Effector memory CD8-positive, alpha-beta T cell (primary cell): ENCODE results near the gene RPN2.

Source experiments
- ATAC-seq: fragments of 150-1000 bp; cut with Tn5 transposase; replicated peaks from 2 replicates; pipeline ENCODE4 v1.10.0; 2021; ENCODE audit warnings: mild to moderate bottlenecking, moderate library complexity
- DNase-seq, 3 experiments: peaks; one replicate each; pipeline ENCODE4 v3.0.0; 2021
- H3K27ac Mint-ChIP-seq, 2 donors: one replicate each; pipeline ENCODE4 v1.8.0; 2022; ENCODE audit warnings: mild to moderate bottlenecking in 2 of 2, mixed read lengths in 2 of 2, moderate library complexity in 2 of 2
- H3K27me3 Mint-ChIP-seq, 2 donors: one replicate each; pipeline ENCODE4 v1.8.0; 2022; ENCODE audit warnings: mixed read lengths in 2 of 2
- H3K36me3 Mint-ChIP-seq: one replicate; pipeline ENCODE4 v1.8.0; 2022; ENCODE audit warnings: mild to moderate bottlenecking, moderate library complexity, mixed read lengths; ENCODE audit not compliant: insufficient read depth
- H3K4me1 Mint-ChIP-seq, 2 donors: one replicate each; pipeline ENCODE4 v1.8.0; 2022; ENCODE audit warnings: low read depth in 2 of 2, mixed read lengths in 2 of 2
- H3K4me3 Mint-ChIP-seq, 2 donors: one replicate each; pipeline ENCODE4 v1.8.0; 2022; ENCODE audit warnings: mild to moderate bottlenecking in 2 of 2, mixed read lengths in 2 of 2, moderate library complexity in 2 of 2
- H3K9me3 Mint-ChIP-seq, 2 donors: one replicate each; pipeline ENCODE4 v1.8.0; 2022; ENCODE audit warnings: mixed read lengths in 2 of 2

Gene RPN2

DNA sequence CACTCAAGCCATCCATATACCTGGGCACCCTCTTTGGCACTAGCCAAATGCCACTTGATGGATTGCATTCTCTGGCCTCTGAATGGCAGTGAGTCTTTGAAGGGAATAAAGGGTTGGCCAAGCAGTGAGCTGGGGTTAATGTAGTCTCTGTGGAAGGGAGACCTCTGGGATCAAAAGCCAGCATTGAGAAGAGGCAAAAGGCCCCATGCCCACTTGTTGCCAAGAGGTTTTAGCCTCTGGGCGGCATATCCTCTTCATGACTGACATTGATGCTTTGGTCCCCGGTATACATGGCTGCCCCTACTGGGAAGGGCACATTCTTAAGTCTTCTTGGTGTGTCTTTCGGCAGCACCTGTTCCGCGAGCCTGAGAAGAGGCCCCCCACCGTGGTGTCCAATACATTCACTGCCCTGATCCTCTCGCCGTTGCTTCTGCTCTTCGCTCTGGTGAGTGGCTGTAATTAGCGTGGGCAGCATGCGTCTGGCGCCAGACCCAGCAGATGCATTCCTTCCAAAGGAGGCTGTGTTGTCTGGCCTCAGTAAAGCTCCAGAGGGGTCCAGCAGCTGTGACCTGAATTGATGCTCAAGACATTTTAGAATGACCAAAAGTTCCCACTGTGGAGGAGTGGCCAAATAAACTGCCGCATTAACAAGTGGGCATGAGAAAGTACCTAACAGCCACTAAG lies 53.0 kb downstream of the RPN2 start:
- H3K27ac Mint-ChIP-seq: peak overlapping the region in 1 of 2 donors; percentile 16
- H3K9me3 Mint-ChIP-seq: no peaks in the 10 kb centered on the region
- H3K4me3 Mint-ChIP-seq: no peak overlapping the region
- peaks cover 89% of the 10 kb centered on the region for H3K36me3 Mint-ChIP-seq
- no peak for DNase-seq
- no peaks in the 10 kb centered on the region for H3K27me3 Mint-ChIP-seq
- no peak for ATAC-seq
- H3K4me1 Mint-ChIP-seq: no peaks in the 10 kb centered on the region

GRCh38 chr20:37233548-37234253 lies 54.6 kb downstream of the RPN2 start:
- no peak overlapping the region for H3K4me3 Mint-ChIP-seq
- H3K36me3 Mint-ChIP-seq: peaks cover 98% of the 10 kb centered on the region
- H3K27me3 Mint-ChIP-seq: no peaks in the 10 kb centered on the region
- DNase-seq: no peak
- H3K4me1 Mint-ChIP-seq: no peaks in the 10 kb centered on the region
- ATAC-seq: no peak
- no peaks in the 10 kb centered on the region for H3K9me3 Mint-ChIP-seq
- H3K27ac Mint-ChIP-seq: no peak overlapping the region

- no peak for ATAC-seq
- H3K27ac Mint-ChIP-seq: no peak overlapping the region
- H3K27me3 Mint-ChIP-seq: no peaks in the 10 kb centered on the region
- no peaks in the 10 kb centered on the region for H3K4me1 Mint-ChIP-seq
- H3K4me3 Mint-ChIP-seq: no peak overlapping the region
- no peak for DNase-seq
- peaks cover 97% of the 10 kb centered on the region for H3K36me3 Mint-ChIP-seq
- H3K9me3 Mint-ChIP-seq: no peaks in the 10 kb centered on the region
Observed at GRCh38 chr20:37234254-37234581, 55.1 kb downstream of the RPN2 start.

DNA sequence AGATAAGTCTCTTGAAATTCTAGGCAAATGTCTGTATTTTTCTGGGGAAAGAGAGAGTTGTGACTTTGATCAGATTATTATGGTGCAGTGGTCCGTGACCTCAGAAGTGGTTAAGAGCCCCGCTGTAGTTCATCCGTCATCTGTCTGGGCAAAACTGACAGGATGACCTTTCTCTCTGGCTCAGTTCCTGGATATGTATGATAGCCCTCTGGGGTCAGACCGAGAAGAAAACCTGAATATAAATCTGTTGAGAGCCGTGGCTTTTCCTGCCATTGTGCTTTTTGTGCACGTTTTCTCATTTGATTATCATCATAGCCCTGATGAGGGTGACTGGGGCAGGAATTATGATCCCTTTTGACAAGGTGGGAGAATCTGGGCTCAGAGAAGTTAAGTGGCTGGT lies 55.9 kb downstream of the RPN2 start:
- no peak for ATAC-seq

GRCh38 chr20:37236462-37236861 lies 57.3 kb downstream of the RPN2 start:
- no peaks in the 10 kb centered on the region for H3K4me1 Mint-ChIP-seq
- H3K4me3 Mint-ChIP-seq: no peak overlapping the region
- no peaks in the 10 kb centered on the region for H3K9me3 Mint-ChIP-seq
- peaks cover 97% of the 10 kb centered on the region for H3K36me3 Mint-ChIP-seq
- DNase-seq (no peak), ATAC-seq (no peak)
- H3K27me3 Mint-ChIP-seq: no peaks in the 10 kb centered on the region
- no peak overlapping the region for H3K27ac Mint-ChIP-seq

More for the DNA sequence above, 55.9 kb downstream of the RPN2 start:
- no peak for DNase-seq
- H3K27me3 Mint-ChIP-seq: no peaks in the 10 kb centered on the region
- H3K9me3 Mint-ChIP-seq: no peaks in the 10 kb centered on the region
- no peak overlapping the region for H3K4me3 Mint-ChIP-seq
- H3K4me1 Mint-ChIP-seq: no peaks in the 10 kb centered on the region
- peaks cover 96% of the 10 kb centered on the region for H3K36me3 Mint-ChIP-seq
- H3K27ac Mint-ChIP-seq: no peak overlapping the region

GRCh38 chr20:37237656-37238055 lies 58.5 kb downstream of the RPN2 start:
- H3K4me1 Mint-ChIP-seq: no peaks in the 10 kb centered on the region
- H3K36me3 Mint-ChIP-seq: peaks cover 97% of the 10 kb centered on the region
- no peak for DNase-seq
- H3K4me3 Mint-ChIP-seq: no peak overlapping the region
- no peaks in the 10 kb centered on the region for H3K27me3 Mint-ChIP-seq
- no peak overlapping the region for H3K27ac Mint-ChIP-seq
- no peak for ATAC-seq
- H3K9me3 Mint-ChIP-seq: no peaks in the 10 kb centered on the region

GRCh38 chr20:37238426-37238825 lies 59.3 kb downstream of the RPN2 start:
- no peak for ATAC-seq
- H3K36me3 Mint-ChIP-seq: peaks cover 97% of the 10 kb centered on the region
- H3K27me3 Mint-ChIP-seq: no peaks in the 10 kb centered on the region
- H3K4me1 Mint-ChIP-seq: no peaks in the 10 kb centered on the region
- DNase-seq: no peak
- no peak overlapping the region for H3K27ac Mint-ChIP-seq
- H3K4me3 Mint-ChIP-seq: no peak overlapping the region
- H3K9me3 Mint-ChIP-seq: no peaks in the 10 kb centered on the region

GRCh38 chr20:37238935-37239451 lies 59.9 kb downstream of the RPN2 start:
- H3K27ac Mint-ChIP-seq: no peak overlapping the region
- no peak for ATAC-seq
- H3K4me3 Mint-ChIP-seq: no peak overlapping the region
- DNase-seq: no peak
- H3K4me1 Mint-ChIP-seq: no peaks in the 10 kb centered on the region
- H3K27me3 Mint-ChIP-seq: no peaks in the 10 kb centered on the region
- H3K9me3 Mint-ChIP-seq: no peaks in the 10 kb centered on the region
- H3K36me3 Mint-ChIP-seq: peaks cover 95% of the 10 kb centered on the region

DNA sequence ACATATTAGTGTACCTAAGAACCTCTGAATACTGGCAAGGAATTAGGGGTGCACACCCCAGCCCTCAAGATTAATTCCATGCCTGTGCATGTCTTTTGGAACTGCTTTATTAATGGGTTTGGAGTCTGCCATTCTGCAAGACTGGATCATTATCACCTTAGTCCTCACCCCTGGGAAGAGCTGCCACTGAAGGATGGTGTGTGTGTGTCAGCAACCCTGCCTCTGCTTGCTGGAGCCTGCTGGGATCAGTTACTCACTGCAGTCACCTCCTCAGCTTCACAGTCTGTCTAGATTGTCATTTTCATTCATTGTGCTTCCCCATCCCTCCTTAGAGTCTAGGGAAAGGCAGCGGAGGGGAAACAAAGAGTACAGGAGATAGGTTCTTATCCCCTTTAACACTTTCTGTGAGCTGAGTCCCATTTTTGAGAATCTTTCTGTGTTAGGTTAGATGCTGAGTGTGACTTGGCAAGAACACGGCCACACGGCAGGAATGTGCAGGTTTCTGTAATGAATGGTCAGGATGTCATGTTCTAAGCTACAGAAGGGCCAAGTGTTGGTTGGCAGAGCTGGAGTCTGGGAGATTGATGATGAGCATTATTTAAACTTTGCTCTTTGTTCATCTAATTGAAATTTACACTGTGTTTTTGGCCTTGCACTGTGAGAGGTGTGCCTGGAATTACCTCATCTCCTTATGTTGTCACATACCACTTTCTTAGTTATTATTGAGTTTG lies 61.4 kb downstream of the RPN2 start:
- H3K4me3 Mint-ChIP-seq: no peak overlapping the region
- no peak overlapping the region for H3K27ac Mint-ChIP-seq
- H3K27me3 Mint-ChIP-seq: no peaks in the 10 kb centered on the region
- H3K4me1 Mint-ChIP-seq: no peaks in the 10 kb centered on the region
- DNase-seq (no peak), ATAC-seq (no peak)
- no peaks in the 10 kb centered on the region for H3K9me3 Mint-ChIP-seq
- peaks cover 87% of the 10 kb centered on the region for H3K36me3 Mint-ChIP-seq

- Mint-ChIP-seq H3K4me1 (no peaks in the 10 kb centered on the region), H3K9me3 (no peaks in the 10 kb centered on the region), H3K36me3 (peaks cover 69% of the 10 kb centered on the region), H3K27me3 (no peaks in the 10 kb centered on the region), H3K27ac (no peak overlapping the region), H3K4me3 (no peak overlapping the region)
- ATAC-seq (no peak), DNase-seq (no peak)
Observed at GRCh38 chr20:37242503-37242902, 63.4 kb downstream of the RPN2 start.

DNA sequence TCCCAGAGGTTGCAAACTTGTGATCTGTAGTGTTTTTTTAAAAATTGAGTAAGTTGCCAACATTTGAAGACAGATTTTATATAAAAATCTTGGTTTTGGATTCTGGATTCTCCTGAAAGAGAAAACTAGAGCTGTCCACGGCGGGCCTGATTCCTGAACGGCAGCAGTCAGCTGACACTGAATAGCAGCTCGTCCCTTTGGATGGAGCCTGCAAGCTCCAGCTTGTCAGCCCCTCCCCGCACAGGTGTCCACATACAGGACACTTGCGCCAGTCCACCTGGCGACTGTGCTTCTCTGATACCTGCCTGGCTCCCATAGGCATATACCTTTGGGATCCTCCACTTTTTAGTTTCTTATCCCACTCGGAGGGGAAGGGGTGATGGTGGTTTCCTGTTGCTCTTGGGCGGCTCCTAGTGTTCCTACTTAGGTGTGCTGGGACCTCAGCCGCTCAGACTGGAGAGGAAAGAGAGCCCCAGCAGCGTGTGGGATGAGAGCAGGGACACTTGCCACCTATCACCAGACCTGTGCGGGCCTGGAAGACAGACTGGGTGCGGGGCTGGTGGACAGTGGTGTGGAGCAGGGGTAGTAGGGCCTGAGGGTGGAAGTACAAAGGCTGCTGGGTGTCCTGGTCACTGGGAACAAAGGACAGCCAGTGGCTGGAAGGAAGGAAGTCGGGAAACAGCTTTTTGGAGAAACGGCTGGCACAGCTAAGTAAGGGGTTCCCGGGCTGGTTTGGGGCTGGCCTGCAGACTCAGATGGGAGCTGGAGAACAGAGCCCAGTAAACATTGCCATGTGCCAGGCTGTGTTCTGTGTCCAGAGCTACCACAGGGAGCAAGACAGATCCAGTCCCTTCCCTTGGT lies 64.2 kb downstream of the RPN2 start:
- no peak for DNase-seq
- Mint-ChIP-seq H3K27ac (peak overlapping the region; percentile 7 to 29), H3K27me3 (no peaks in the 10 kb centered on the region), H3K4me3 (no peak overlapping the region), H3K4me1 (no peaks in the 10 kb centered on the region), H3K9me3 (no peaks in the 10 kb centered on the region), H3K36me3 (peaks cover 61% of the 10 kb centered on the region)
- no peak for ATAC-seq

- Mint-ChIP-seq H3K27me3 (no peaks in the 10 kb centered on the region), H3K4me3 (no peak overlapping the region), H3K36me3 (peaks cover 54% of the 10 kb centered on the region), H3K27ac (peak overlapping the region in 1 of 2 donors; percentile 7), H3K4me1 (no peaks in the 10 kb centered on the region), H3K9me3 (no peaks in the 10 kb centered on the region)
- DNase-seq (no peak), ATAC-seq (no peak)
Observed at GRCh38 chr20:37243937-37244571, 64.9 kb downstream of the RPN2 start.

DNA sequence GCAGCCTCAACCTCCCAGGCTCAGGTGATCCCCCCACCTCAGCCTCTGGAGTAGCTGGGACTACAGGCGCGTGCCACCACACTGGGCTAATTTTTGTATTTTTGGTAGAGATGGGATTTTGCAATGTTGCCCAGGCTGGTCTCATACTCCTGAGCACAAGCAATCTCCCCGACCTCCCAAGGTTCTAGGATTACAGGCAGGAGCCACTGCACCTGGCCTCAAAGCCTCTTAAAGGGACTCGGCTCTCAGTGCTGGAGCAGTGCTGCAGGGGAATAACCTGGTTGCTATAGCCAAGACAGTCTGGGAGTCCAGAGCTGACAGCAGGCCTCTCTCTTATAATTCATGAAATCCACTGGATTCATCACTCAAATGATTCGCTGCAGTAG lies 65.4 kb downstream of the RPN2 start:
- ATAC-seq (no peak), DNase-seq (no peak)
- H3K36me3 Mint-ChIP-seq: peaks cover 50% of the 10 kb centered on the region
- no peaks in the 10 kb centered on the region for H3K9me3 Mint-ChIP-seq
- no peak overlapping the region for H3K27ac Mint-ChIP-seq
- H3K4me1 Mint-ChIP-seq: no peaks in the 10 kb centered on the region
- H3K27me3 Mint-ChIP-seq: no peaks in the 10 kb centered on the region
- no peak overlapping the region for H3K4me3 Mint-ChIP-seq
